HEK293 (cell line): ENCODE results near the gene GALR2.

Source experiments
- CTCF ChIA-PET: fragments of 350-600 bp; formaldehyde crosslinking; extraction: SDS; loops from one replicate; lab custom pipeline; 2021; ENCODE audit warnings: antibody characterized with exemption; lab: Yijun Ruan, JAX
- POLR2A ChIA-PET: fragments of 300-600 bp; formaldehyde crosslinking; extraction: SDS; loops from one replicate; lab custom pipeline; 2020; ENCODE audit warnings: antibody characterized with exemption, inconsistent platforms; lab: Yijun Ruan, JAX
- H3K27ac ChIP-seq: fragments of 200-500 bp; sonication (Bioruptor generic); 2 replicates; pipeline ENCODE4 v1.5.1; 2014; ENCODE audit warnings: low read depth, low read length, control low read depth, inconsistent platforms; ENCODE audit errors: extremely low read depth
- H3K36me3 ChIP-seq, 2 experiments: fragments of 200-500 bp in 1 of 2; sonication (Bioruptor generic) in 1 of 2; 1 replicate in 1 of 2; 2 replicates in 1 of 2; pipeline ENCODE4 v1.5.1; 2014 to 2017; ENCODE audit warnings: inconsistent platforms in 2 of 2, low read length in 2 of 2; ENCODE audit not compliant: control insufficient read depth in 2 of 2, insufficient read depth in 1 of 2
- H3K4me1 ChIP-seq: fragments of 200-500 bp; sonication (Bioruptor generic); 2 replicates; pipeline ENCODE4 v1.5.1; 2014; ENCODE audit warnings: mild to moderate bottlenecking, low read length, inconsistent platforms; ENCODE audit not compliant: control insufficient read depth, insufficient read depth
- H3K4me3 ChIP-seq: 2 replicates; pipeline ENCODE4 v1.5.1; 2011; ENCODE audit warnings: low read depth, mild to moderate bottlenecking, control low read depth, low read length, moderate library complexity
- H3K9me3 ChIP-seq: fragments of 200-500 bp; sonication (Bioruptor generic); 2 replicates; pipeline ENCODE4 v1.5.1; 2014; ENCODE audit warnings: low read depth, low read length, inconsistent platforms; ENCODE audit not compliant: control insufficient read depth, insufficient read depth
- FEZF1 ChIP-seq: fragments of 450-650 bp; formaldehyde crosslinking; IDR thresholded peaks from 2 replicates; pipeline ENCODE4 v1.5.1; 2016; ENCODE audit warnings: missing biosample characterization, missing genetic modification characterization
- GFI1B ChIP-seq: fragments of 450-650 bp; formaldehyde crosslinking; IDR thresholded peaks from 2 replicates; pipeline ENCODE4 v1.5.1; 2016; ENCODE audit warnings: missing biosample characterization, missing genetic modification characterization
- INSM2 ChIP-seq: fragments of 450-650 bp; formaldehyde crosslinking; IDR thresholded peaks from 2 replicates; pipeline ENCODE4 v1.5.1; 2016; ENCODE audit warnings: missing biosample characterization, missing genetic modification characterization
- OSR2 ChIP-seq: fragments of 450-650 bp; formaldehyde crosslinking; IDR thresholded peaks from 2 replicates; pipeline ENCODE4 v1.5.1; 2016; ENCODE audit warnings: missing biosample characterization, missing genetic modification characterization
- SETDB1 ChIP-seq: IDR thresholded peaks from one replicate; pipeline ENCODE4 v1.6.1; 2017; ENCODE audit warnings: mild to moderate bottlenecking, low read length, moderate library complexity, mixed read lengths; ENCODE audit not compliant: insufficient read length
- ZBTB1 ChIP-seq: fragments of 450-650 bp; formaldehyde crosslinking; IDR thresholded peaks from 2 replicates; pipeline ENCODE4 v1.5.1; 2016; ENCODE audit warnings: missing biosample characterization, missing genetic modification characterization
- ZBTB48 ChIP-seq: fragments of 450-650 bp; formaldehyde crosslinking; IDR thresholded peaks from 2 replicates; pipeline ENCODE4 v1.5.1; 2016; ENCODE audit warnings: missing biosample characterization, missing genetic modification characterization
- ZBTB7A ChIP-seq: fragments of 450-650 bp; formaldehyde crosslinking; IDR thresholded peaks from 2 replicates; pipeline ENCODE4 v1.5.1; 2016; ENCODE audit warnings: low read depth, missing biosample characterization, missing genetic modification characterization
- ZFP41 ChIP-seq: fragments of 450-650 bp; formaldehyde crosslinking; IDR thresholded peaks from 2 replicates; pipeline ENCODE4 v1.5.1; 2016; ENCODE audit warnings: missing biosample characterization, missing genetic modification characterization, borderline replicate concordance
- ZNF174 ChIP-seq: fragments of 450-650 bp; formaldehyde crosslinking; IDR thresholded peaks from 2 replicates; pipeline ENCODE4 v1.5.0; 2017; ENCODE audit warnings: missing biosample characterization, mild to moderate bottlenecking, missing genetic modification characterization
- ZNF214 ChIP-seq: fragments of 450-650 bp; formaldehyde crosslinking; IDR thresholded peaks from 2 replicates; pipeline ENCODE4 v1.5.1; 2017; ENCODE audit warnings: missing biosample characterization, mild to moderate bottlenecking, missing genetic modification characterization, borderline replicate concordance
- ZNF239 ChIP-seq: fragments of 450-650 bp; formaldehyde crosslinking; IDR thresholded peaks from 2 replicates; pipeline ENCODE4 v1.5.1; 2016; ENCODE audit warnings: missing biosample characterization, missing genetic modification characterization
- ZNF26 ChIP-seq: fragments of 450-650 bp; formaldehyde crosslinking; IDR thresholded peaks from 2 replicates; pipeline ENCODE4 v1.5.1; 2016; ENCODE audit warnings: missing biosample characterization, missing genetic modification characterization
- ZNF548 ChIP-seq: fragments of 450-650 bp; formaldehyde crosslinking; IDR thresholded peaks from 2 replicates; pipeline ENCODE4 v1.5.1; 2016; ENCODE audit warnings: missing biosample characterization, missing genetic modification characterization
- ZNF561 ChIP-seq: fragments of 450-650 bp; IDR thresholded peaks from 2 replicates; pipeline ENCODE4 v1.5.1; 2018; ENCODE audit warnings: missing biosample characterization, missing genetic modification characterization, borderline replicate concordance
- ZNF677 ChIP-seq: fragments of 450-650 bp; IDR thresholded peaks from 2 replicates; pipeline ENCODE4 v1.5.0; 2018; ENCODE audit warnings: missing biosample characterization, mild to moderate bottlenecking, missing genetic modification characterization, moderate library complexity
- ZNF692 ChIP-seq: fragments of 450-650 bp; formaldehyde crosslinking; IDR thresholded peaks from 2 replicates; pipeline ENCODE4 v1.5.1; 2016; ENCODE audit warnings: missing biosample characterization, missing genetic modification characterization

The GALR2 gene

GRCh38 chr17:76089680-76090516, 15.3 kb downstream of the GALR2 start:
- H3K27ac ChIP-seq: no peak overlapping the region
- peaks cover 10 to 98% of the 10 kb centered on the region in 2 experiments; a peak in 2 of 3 replicates for H3K36me3 ChIP-seq
- no peaks in the 10 kb centered on the region for H3K4me1 ChIP-seq
- no peak overlapping the region for H3K4me3 ChIP-seq
- ChIA-PET CTCF (interaction anchor here (0.6 to 2.1 kb wide), 3 partner anchors 9 to 456 kb away, joined by 3 to 7 read pairs (median 3); partner anchors contain the start of gene SMIM5), POLR2A (interaction anchor here (1.4 kb wide), 1 partner anchor 12 kb away, joined by 3 read pairs; no protein-coding TSS in a partner anchor)
- no peaks in the 10 kb centered on the region for H3K9me3 ChIP-seq
- TF ChIP-seq ZBTB48 (no peak), FEZF1 (tag by site-specific recombination) (no peak), ZFP41 (tag by site-specific recombination) (no peak), ZNF677 (tag by site-specific recombination) (no peak), ZNF214 (no peak), GFI1B (tag by site-specific recombination) (no peak), OSR2 (tag by site-specific recombination) (no peak), SETDB1 (no peak), ZBTB7A (no peak), ZNF26 (tag by site-specific recombination) (no peak), ZNF239 (no peak), ZNF548 (no peak), ZBTB1 (tag by site-specific recombination) (no peak)

- Histone ChIP-seq H3K27ac (no peak overlapping the region), H3K4me1 (no peaks in the 10 kb centered on the region), H3K9me3 (no peaks in the 10 kb centered on the region), H3K36me3 (peaks cover 13 to 95% of the 10 kb centered on the region in 2 experiments), H3K4me3 (no peak overlapping the region)
- ChIA-PET POLR2A (interaction anchor here (0.6 kb wide), 1 partner anchor 31 kb away, joined by 6 read pairs; no protein-coding TSS in a partner anchor), CTCF (interaction anchor here (0.6 to 2.1 kb wide), 2 partner anchors 76 to 204 kb away, joined by 4 to 7 read pairs; no protein-coding TSS in a partner anchor)
- no peak for TF ChIP-seq ZNF174 (tag by site-specific recombination)
- no peak for TF ChIP-seq ZBTB1 (tag by site-specific recombination)
- TF ChIP-seq ZNF692 (tag by site-specific recombination): no peak
- no peak for TF ChIP-seq INSM2
- TF ChIP-seq ZNF561: no peak
These were observed 16.0 kb downstream of the GALR2 start for GRCh38 chr17:76090517-76091129.
